Heart left ventricle (tissue), 16 donors: ENCODE results near the gene NPAS1. TPM values are rescaled to one million over a fixed set of nuclear protein-coding genes. Genes with fewer than 3 reads are reported as not detected.
A peak's percentile ranks its signal among the peaks of the same experiment; 100 is the strongest.

Experiments used
- ATAC-seq, 4 donors: fragments of 200-7000 bp; cut with Tn5 transposase; one replicate each; pipeline ENCODE4 v1.9.1; 2020 to 2022; ENCODE audit warnings: moderate library complexity in 4 of 4, mild to moderate bottlenecking in 3 of 4, moderate number of reproducible peaks in 1 of 4
- DNase-seq, 5 donors: peaks; one replicate each; pipeline ENCODE4 v3.0.0-alpha.2; 2020
- H3K27ac ChIP-seq, 12 donors: fragments of 200-600 bp; sonication (generic) in 4 of 12; one replicate each; pipeline versions ENCODE4 v1.5.0 to v1.8.0; 2016 to 2022; ENCODE audit warnings: mild to moderate bottlenecking in 2 of 12
- H3K27me3 ChIP-seq, 9 donors: fragments of 200-600 bp; sonication (generic) in 2 of 9; one replicate each; pipeline versions ENCODE4 v1.5.1 to v1.8.0; 2016 to 2022; ENCODE audit warnings: mild to moderate bottlenecking in 3 of 9
- H3K36me3 ChIP-seq, 9 donors: fragments of 200-600 bp; sonication (generic) in 2 of 9; one replicate each; pipeline versions ENCODE4 v1.5.0 to v1.8.0; 2018 to 2022; ENCODE audit warnings: mild to moderate bottlenecking in 2 of 9
- H3K4me1 ChIP-seq, 12 donors: fragments of 200-600 bp; sonication (generic) in 4 of 12; one replicate each; pipeline versions ENCODE4 v1.5.0 to v1.8.0; 2016 to 2022; ENCODE audit warnings: mild to moderate bottlenecking in 3 of 12
- H3K4me3 ChIP-seq, 12 donors: fragments of 200-600 bp; sonication (generic) in 4 of 12; one replicate each; pipeline versions ENCODE4 v1.5.0 to v1.8.0; 2017 to 2022; ENCODE audit warnings: mild to moderate bottlenecking in 9 of 12, moderate library complexity in 4 of 12
- H3K9me3 ChIP-seq, 12 donors: fragments of 200-600 bp; sonication (generic) in 4 of 12; one replicate each; pipeline versions ENCODE4 v1.5.0 to v1.8.0; 2016 to 2022; ENCODE audit warnings: mild to moderate bottlenecking in 1 of 12
- POLR2A ChIP-seq, 2 donors: fragments of 450-650 bp; IDR thresholded peaks; one replicate each; pipeline ENCODE4 v1.6.1; 2017; ENCODE audit warnings: antibody characterized with exemption in 2 of 2, mild to moderate bottlenecking in 2 of 2, moderate library complexity in 2 of 2
- WGBS, 4 donors: extraction: QIAGEN DNeasy Blood & Tissue Kit in 2 of 4; methylation state at CpG; one replicate each; pipeline versions ENCODE4 v1.1.5 to v1.1.7; 2013 to 2018; 5-methylcytosine and 5-hydroxymethylcytosine counted together
- intact Hi-C, 10 donors: fragments of 100-400 bp; cut with DNase I; formaldehyde crosslinking; loops; one replicate each; pipeline versions ENCODE4 v1.11.1 to v1.14.2; 2022
- polyA plus RNA-seq, 2 donors: library from polyadenylated mRNA; stranded (reverse); fragments of 200-250 nt; gene quantifications; one replicate each; pipeline ENCODE4 v1.2.3, GENCODE V29; 2013
- total RNA-seq, 9 donors: library from RNA; depleted of rRNA in 2 of 9; stranded (reverse); fragments of >200 nt in 2 of 9; fragmentation: NEBNext Ultra II Directional in 3 of 9; extraction: Animal tissue kit (Norgen Biotek cat#: 25700) in 3 of 9; gene quantifications; one replicate each; pipeline versions ENCODE4 v1.1.0 to v1.2.4, GENCODE V29; 2016 to 2023
- TF ChIP-seq, protein P1 (sequence below), 12 donors: fragments of 200-600 bp; sonication (generic) in 4 of 12; IDR thresholded peaks; one replicate each; pipeline versions ENCODE4 v1.5.0 to v1.8.0; 2018 to 2022; ENCODE audit warnings: antibody characterized with exemption in 12 of 12, mild to moderate bottlenecking in 5 of 12
- donor health status: ischemic (EF 13 %, LVEDD 7.1; RV severe dilation, severe dysfunction).
- donor health status: healthy with polysubstance abuse.
- donor health status: DM: no; HTN: yes; CAD: no.
- donor health status: DM: no; HTN: no; CAD: no.
- donor health status: ischemic (EF 25% LVEDD 6.9; RV normal size, moderate dysfunction).
- donor health status: ischemic (EF 25% LVEDD 5.7; RV mildly dilated, moderate dysfunction).
- donor health status: healthy.
- donor health status: DM: yes; HTN: yes; CAD: no.
- donor health status: ischemic (EF 35%, LVEDD 5.7; RV mildly dilated, moderate dysfunction).
- donor health status: nonischemic (EF 11% LVEDD 7.7; RV severe dilation, severe dysfunction).
- donor health status: DM: yes; HTN: yes; CAD: no.
- donor health status: PGD.
- donor health status: ischemic (EF 29% LVEDD 5.4; RV normal size, mild dysfunction).
- donor health status: nonischemic (EF 23%, LVEDD 6.1; RV moderate dilation, normal function).

The NPAS1 gene
- total and polyA plus RNA-seq, 11 donors = 0.16 to 1.3 (median 0.69) TPM; not detected in 1

- Histone ChIP-seq H3K27ac (no peak overlapping the region), H3K9me3 (no peaks in the 10 kb centered on the region), H3K27me3 (peaks cover 44 to 80% (median 61%) of the 10 kb centered on the region in 9 donors), H3K4me1 (peaks cover 3 to 39% (median 16%) of the 10 kb centered on the region in 12 donors), H3K4me3 (peak overlapping the region in 9 of 12 donors; percentile 8 to 50 (median 40)), H3K36me3 (no peaks in the 10 kb centered on the region)
- intact Hi-C loops = no loop called here
- ATAC-seq (no peak), DNase-seq (no peak)
- no peak for TF ChIP-seq POLR2A (IDR thresholded peaks at IDR 0.05)
- TF ChIP-seq, protein P1, sequence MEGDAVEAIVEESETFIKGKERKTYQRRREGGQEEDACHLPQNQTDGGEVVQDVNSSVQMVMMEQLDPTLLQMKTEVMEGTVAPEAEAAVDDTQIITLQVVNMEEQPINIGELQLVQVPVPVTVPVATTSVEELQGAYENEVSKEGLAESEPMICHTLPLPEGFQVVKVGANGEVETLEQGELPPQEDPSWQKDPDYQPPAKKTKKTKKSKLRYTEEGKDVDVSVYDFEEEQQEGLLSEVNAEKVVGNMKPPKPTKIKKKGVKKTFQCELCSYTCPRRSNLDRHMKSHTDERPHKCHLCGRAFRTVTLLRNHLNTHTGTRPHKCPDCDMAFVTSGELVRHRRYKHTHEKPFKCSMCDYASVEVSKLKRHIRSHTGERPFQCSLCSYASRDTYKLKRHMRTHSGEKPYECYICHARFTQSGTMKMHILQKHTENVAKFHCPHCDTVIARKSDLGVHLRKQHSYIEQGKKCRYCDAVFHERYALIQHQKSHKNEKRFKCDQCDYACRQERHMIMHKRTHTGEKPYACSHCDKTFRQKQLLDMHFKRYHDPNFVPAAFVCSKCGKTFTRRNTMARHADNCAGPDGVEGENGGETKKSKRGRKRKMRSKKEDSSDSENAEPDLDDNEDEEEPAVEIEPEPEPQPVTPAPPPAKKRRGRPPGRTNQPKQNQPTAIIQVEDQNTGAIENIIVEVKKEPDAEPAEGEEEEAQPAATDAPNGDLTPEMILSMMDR (IDR thresholded peaks at IDR 0.05) = no peak
- WGBS, 4 donors = 6 to 9% (median 6%) methylated on average over 20 to 50 of the region's 50 CpGs
Measured at GRCh38 chr19:47021536-47022139, 2.0 kb downstream of the NPAS1 start.

DNA sequence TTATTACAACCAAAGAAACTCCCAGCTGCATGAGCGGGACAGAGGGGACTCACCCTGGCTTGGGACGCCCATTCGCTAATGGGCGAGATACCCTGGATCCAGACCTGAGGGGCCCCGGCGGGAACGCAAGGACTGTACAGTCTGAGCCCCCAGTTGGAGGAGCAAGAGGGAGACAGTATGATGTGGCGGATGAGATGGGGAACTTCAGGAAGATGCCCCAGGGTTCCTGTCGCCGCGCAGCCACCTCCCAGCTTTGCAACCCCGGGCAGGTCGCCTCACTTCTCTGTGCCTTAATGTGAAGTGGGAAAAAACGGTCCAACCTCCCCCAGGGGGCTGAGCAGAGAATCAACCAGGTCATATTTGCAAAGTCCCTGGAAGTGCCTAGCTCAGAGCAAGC lies 2.5 kb downstream of the NPAS1 start:
- Histone ChIP-seq H3K4me3 (no peak overlapping the region), H3K4me1 (peaks cover 3 to 39% (median 16%) of the 10 kb centered on the region in 12 donors), H3K27me3 (peaks cover 44 to 83% (median 65%) of the 10 kb centered on the region in 9 donors), H3K36me3 (no peaks in the 10 kb centered on the region), H3K9me3 (no peaks in the 10 kb centered on the region), H3K27ac (no peak overlapping the region)
- TF ChIP-seq, protein P1 (IDR thresholded peaks at IDR 0.05) = no peak
- no peak for TF ChIP-seq POLR2A (IDR thresholded peaks at IDR 0.05)
- 36 to 51% (median 37%) methylated on average over 14 of the region's 14 CpGs for WGBS, 4 donors
- intact Hi-C loops = no loop called here
- ATAC-seq (no peak), DNase-seq (no peak)

- Histone ChIP-seq H3K9me3 (no peaks in the 10 kb centered on the region), H3K4me1 (peaks cover 3 to 39% (median 16%) of the 10 kb centered on the region in 12 donors), H3K36me3 (no peaks in the 10 kb centered on the region), H3K27me3 (peaks cover 44 to 86% (median 67%) of the 10 kb centered on the region in 9 donors), H3K27ac (no peak overlapping the region), H3K4me3 (no peak overlapping the region)
- TF ChIP-seq, protein P1 (IDR thresholded peaks at IDR 0.05) = no peak
- TF ChIP-seq POLR2A (IDR thresholded peaks at IDR 0.05) = no peak
- 13 to 22% (median 16%) methylated on average over 30 to 33 of the region's 33 CpGs for WGBS, 4 donors
- DNase-seq (no peak), ATAC-seq (no peak)
- intact Hi-C loops = no loop called here
Measured at GRCh38 chr19:47022541-47023447, 3.2 kb downstream of the NPAS1 start.

DNA sequence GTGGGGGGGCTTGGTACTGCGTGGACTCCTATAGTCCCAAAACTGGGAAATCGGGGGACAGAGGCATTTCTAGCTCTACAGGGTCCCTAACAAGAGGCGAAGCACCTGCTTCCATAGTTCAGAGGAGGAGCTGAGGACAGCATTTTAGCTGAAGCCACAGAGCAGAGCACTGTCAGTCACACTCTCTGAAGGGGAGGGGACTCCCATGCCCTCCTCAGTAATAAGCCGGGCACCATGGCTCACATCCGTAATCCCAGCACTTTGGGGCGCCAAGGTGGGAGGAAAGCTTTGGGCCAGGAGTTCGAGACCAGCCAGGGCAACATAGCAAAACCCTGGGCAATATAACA lies 3.8 kb downstream of the NPAS1 start:
- ATAC-seq (no peak), DNase-seq (no peak)
- TF ChIP-seq POLR2A (IDR thresholded peaks at IDR 0.05) = no peak
- TF ChIP-seq, protein P1 (IDR thresholded peaks at IDR 0.05) = no peak
- WGBS, 4 donors = 41 to 45% (median 43%) methylated on average over 5 to 7 of the region's 7 CpGs
- Histone ChIP-seq H3K36me3 (no peaks in the 10 kb centered on the region), H3K27ac (no peak overlapping the region), H3K27me3 (peaks cover 44 to 92% (median 73%) of the 10 kb centered on the region in 9 donors), H3K9me3 (no peaks in the 10 kb centered on the region), H3K4me1 (peaks cover 3 to 39% (median 16%) of the 10 kb centered on the region in 12 donors), H3K4me3 (no peak overlapping the region)
- intact Hi-C loops = no loop called here
